Neural cell (in vitro differentiated cells): Measurements from ENCODE around the gene DSCAML1.

Experiments used
- CTCF ChIP-seq: fragments of 450-650 bp; IDR thresholded peaks from 2 replicates; pipeline ENCODE4 v1.5.1; 2014; ENCODE audit warnings: antibody characterized with exemption, mild to moderate bottlenecking, moderate library complexity; ENCODE audit not compliant: poor library complexity, severe bottlenecking
- EZH2 ChIP-seq: fragments of 200-600, 300-800 bp; shearing (Covaris generic), sonication (generic); IDR thresholded peaks from 2 replicates; pipeline ENCODE4 v1.6.1; 2014; ENCODE audit warnings: antibody characterized with exemption, low read length, borderline replicate concordance, mild to moderate bottlenecking; ENCODE audit not compliant: insufficient read depth, poor library complexity, severe bottlenecking
- RAD21 ChIP-seq: fragments of 450-650 bp; conservative IDR thresholded peaks from 2 replicates; pipeline ENCODE4 v1.6.1; 2014; ENCODE audit warnings: antibody characterized with exemption, mild to moderate bottlenecking, moderate library complexity

- TF ChIP-seq EZH2 (no peak), CTCF (no peak), RAD21 (no peak)
These were observed 37.2 kb upstream of the DSCAML1 start for GRCh38 chr11:117834068-117834810.
